HG03575 (cell line): Measurements from ENCODE around the gene ATP1B4.
"Not testable (repeated sequence)": the region's sequence is repeated elsewhere in the genome, so short reads cannot be mapped to it uniquely, and the experiment has no call there.

Experiments
- ATAC-seq: cut with Tn5 transposase; IDR thresholded peaks from one replicate; pipeline ENCODE4 v1.9.1; 2021; ENCODE audit not compliant: unreplicated experiment, insufficient number of reproducible peaks, low FRiP score; ENCODE audit errors: extremely low read depth

Gene ATP1B4

DNA sequence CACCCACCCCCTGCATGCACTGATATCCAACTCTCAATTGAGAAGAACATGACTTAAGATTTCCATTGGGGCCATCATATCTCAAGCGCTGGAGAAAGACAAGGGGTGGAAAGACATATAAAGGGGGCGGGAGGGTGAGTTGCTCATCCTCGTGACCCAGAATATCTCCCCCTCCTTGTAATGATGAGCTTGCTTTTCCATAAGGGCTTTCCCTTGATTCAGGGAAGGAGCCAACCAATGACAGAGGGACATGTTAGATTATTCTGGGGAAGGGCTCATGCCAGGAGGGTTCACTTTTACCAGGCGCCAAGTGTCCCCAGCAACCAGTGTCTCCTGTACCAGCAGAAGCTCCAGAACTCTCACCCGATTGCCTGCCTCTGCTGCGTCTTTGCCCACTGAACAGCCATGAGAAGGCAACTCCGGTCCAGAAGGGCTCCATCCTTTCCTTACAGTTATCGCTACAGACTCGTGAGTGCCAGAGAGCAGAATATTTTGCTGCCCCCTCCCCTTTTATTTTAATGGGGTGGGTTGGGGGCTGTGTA is at the start of gene ATP1B4:
Gene ATP1B4, plus strand, starts transcription at position 326 of the 542 bp plus-strand sequence. Its CDS starts 80 bp downstream, at position 406.
- no peak for ATAC-seq

GRCh38 chrX:120315776-120316175 is 46.1 kb upstream of the ATP1B4 start:
- no peak for ATAC-seq

DNA sequence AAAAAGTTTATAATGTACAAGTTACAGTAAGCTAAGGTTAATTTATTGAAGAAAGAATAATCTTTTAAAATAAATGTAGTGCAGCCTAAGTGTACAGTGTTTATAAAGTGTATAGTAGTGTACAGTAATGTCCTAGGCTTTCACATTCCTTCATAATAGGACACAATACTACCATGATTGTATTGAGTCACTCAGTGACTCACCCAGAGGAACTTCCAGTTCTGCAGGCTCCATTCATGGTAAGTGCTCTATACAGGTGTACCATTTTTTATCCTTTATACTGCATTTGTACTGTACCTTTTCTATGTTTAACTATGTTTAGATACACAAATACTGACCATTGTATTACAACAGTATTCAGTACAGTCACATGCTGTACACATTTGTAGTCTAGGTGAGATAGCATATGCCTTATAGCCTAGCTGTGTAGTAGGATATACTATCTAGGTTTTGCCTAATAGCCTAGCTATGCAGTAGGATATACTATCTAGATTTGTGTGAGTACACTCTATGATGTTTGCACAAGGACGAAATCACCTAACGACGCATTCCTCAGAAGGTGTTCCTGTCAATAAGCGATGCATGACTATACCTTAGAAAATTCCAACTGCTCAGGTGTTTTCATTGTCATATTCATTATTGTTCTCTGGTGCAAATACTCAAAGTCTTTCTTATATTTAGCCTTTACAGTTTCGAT is 45.2 kb upstream of the ATP1B4 start:
- no peak for ATAC-seq

- ATAC-seq = no peak
These were observed 43.5 kb upstream of the ATP1B4 start for GRCh38 chrX:120318411-120318810.

DNA sequence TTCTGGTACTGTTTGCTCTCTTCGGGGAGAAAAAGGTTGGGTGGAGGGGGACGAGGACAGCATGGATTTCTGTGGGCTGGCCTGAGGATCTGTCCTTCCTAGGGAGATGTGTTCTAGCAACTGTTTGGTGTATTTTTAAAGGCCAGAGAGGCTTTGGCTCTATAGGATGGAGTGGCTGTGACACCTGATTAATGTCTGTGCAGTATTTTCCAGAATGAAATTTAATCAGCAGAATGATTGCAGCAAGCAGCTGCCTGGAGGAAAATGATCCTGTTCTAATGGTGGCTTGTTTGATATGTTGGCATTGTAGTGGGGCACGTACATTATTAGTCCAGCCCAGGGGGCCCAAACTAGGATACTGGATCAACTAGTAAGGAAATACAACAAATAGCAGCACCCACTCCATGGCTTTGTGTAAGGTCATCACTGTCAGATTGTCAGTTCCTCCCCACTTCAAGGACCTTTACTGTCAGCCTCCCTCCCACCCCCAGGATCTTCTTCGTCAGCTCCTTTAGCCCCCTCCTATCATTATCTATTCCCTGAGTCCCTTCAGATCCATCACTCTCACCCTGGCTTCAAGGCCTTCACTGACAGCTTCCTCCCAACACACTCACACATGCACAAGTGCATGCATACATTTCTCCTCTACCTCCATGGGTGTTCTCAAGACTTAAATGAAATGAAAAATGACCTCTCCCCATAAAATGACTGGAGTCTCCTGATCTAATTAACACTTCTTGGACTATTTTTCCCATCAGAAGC is 40.2 kb upstream of the ATP1B4 start:
- ATAC-seq = no peak

- no peak for ATAC-seq
These were observed 30.8 kb upstream of the ATP1B4 start for GRCh38 chrX:120331116-120331515.

DNA sequence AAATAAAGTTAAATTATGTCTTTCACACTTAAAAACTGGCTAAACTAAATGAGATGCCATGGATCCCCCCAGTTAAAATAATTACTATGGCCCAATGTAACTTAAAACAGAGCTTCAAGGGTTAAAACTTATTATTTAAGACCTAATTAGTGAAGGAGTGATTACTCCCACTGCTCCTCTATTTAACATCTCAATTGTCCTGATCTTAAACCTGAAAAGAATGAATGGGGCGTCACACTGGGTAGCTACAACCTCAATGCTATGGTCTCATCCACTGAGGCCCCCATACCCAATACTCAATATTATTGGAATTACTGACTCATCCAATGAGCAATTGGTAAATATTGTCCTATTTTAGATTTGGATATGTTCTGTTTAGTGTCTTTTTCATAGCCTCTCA is 29.5 kb upstream of the ATP1B4 start:
- no peak for ATAC-seq

- no peak for ATAC-seq
These were observed 27.7 kb upstream of the ATP1B4 start for GRCh38 chrX:120334151-120334550.

DNA sequence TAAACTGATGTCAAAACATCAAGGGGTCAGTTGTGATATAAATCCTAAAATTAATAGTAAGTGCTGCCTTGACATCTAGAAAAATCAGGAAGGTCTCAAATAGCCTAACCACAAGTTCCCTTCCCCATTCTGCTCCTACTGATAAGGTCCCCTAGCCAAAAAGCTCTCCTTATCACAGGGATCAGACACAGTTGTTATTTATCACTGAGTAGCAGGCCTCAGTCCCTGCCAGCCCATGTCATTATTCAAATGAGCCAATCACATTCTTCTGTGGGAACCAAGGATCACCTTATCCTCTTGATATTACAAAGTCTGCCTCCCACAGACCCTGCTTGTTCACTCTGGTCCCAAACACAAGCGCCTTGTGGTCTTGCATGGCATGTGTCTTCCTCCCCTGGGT is 27.3 kb upstream of the ATP1B4 start:
- no peak for ATAC-seq

DNA sequence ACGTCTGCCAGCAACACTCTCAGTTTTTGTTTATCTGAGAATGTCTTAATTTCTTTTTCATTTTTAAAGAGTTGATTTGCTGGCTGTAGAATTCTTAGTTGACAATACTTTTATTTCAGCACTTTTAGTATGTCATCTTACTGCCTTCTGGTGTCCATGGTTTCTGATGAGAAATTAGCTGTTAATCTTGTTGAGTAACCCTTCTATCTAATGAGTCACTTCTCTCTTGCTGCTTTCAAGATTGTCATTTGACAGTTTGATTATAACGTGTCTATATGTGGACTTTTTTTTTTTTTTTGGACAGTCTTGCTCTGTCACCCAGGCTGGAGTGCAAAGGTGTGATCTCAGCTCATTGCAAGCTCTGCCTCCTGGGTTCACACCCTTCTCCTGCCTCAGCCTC is 26.6 kb upstream of the ATP1B4 start:
- ATAC-seq = no peak

GRCh38 chrX:120336899-120337298 is 25.0 kb upstream of the ATP1B4 start:
- ATAC-seq = no peak

- ATAC-seq = not testable (repeated sequence)
These were observed 17.3 kb upstream of the ATP1B4 start for GRCh38 chrX:120344566-120344965.

GRCh38 chrX:120350450-120351138 is 11.3 kb upstream of the ATP1B4 start:
- no peak for ATAC-seq

- no peak for ATAC-seq
These were observed 5.8 kb upstream of the ATP1B4 start for GRCh38 chrX:120356084-120356483.

- no peak for ATAC-seq
These were observed 4.7 kb upstream of the ATP1B4 start for GRCh38 chrX:120357186-120357585.

DNA sequence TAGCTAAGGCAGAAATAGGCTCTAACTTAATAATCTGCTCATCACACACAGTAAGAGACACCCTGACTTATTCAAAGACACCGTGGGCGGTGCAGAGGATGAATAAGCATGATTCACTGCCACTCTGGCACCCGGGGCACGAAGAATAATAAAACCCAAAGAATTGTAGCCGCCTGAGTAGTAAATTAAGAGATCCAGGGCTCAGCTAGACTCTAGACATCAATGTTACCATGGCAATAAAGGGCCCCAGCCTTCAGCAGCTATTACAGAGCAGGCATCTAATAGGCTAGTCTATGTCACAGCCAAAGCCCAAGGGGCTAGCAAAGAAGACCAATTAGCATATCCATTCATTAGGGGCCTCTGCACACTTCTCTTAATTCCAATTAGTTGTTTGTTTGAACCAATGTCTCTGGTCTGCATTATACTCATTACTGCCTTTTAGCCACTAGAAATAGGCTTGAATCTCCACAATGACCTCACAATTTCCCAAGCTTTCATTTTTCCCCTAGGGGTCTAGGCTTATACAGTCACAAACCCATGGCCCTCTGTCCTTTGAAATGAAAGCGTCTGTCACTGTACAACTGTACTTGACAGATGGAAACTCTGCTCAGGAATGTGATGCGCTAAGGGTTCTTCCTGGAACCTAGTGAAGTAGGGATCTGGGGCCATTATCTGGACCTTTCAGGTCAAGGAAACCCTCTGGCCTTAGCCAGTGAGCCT is 3.0 kb upstream of the ATP1B4 start:
- ATAC-seq = no peak

GRCh38 chrX:120365320-120365719 is 3.4 kb downstream of the ATP1B4 start:
- ATAC-seq = no peak

GRCh38 chrX:120365968-120366367 is 4.1 kb downstream of the ATP1B4 start:
- ATAC-seq = no peak

- no peak for ATAC-seq
These were observed 4.9 kb downstream of the ATP1B4 start for GRCh38 chrX:120366794-120367193.
